HS-5 (cell line): ENCODE results near the gene SETD3.

Experiments
- DNase-seq: peaks from one replicate; pipeline ENCODE4 v3.0.0-alpha.2; 2012; ENCODE audit warnings: low read depth

The SETD3 gene

DNA sequence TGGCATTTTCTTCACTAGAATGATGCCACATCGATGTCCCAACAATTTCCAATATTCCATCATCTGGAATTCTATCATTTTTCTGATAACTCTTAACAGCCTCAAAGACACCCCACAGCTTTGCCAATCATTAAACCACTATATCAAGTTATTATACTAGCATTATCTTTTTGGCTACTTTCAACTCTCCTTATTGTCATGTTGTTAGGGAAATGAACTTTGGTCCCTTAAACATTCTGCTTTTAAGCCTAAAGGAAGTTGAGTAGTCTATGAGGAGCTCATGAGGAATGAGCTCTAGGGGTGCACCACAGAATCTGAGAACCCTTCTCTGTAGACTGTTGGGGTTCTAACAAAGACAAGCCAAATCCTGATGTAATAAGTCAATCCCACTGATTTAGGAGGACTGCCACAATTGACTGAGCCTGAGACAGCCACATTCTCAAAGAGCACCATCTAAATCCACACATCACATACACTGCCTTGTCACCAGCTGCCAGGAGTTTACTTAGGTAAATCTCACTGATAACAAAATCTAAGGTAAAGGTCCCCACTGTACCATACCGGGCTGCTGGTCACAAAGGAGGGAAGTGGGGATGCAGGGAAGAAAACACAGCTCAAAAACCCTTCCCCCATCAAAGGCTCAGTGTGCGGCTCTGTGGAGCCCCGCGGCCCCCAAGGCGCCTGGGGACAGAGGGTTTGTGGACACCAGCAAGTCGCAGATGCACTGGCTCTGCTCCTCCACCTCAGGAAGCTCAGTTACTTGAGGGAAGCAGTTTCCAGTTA, 58.2 kb downstream of the SETD3 start:
- no peak for DNase-seq

DNA sequence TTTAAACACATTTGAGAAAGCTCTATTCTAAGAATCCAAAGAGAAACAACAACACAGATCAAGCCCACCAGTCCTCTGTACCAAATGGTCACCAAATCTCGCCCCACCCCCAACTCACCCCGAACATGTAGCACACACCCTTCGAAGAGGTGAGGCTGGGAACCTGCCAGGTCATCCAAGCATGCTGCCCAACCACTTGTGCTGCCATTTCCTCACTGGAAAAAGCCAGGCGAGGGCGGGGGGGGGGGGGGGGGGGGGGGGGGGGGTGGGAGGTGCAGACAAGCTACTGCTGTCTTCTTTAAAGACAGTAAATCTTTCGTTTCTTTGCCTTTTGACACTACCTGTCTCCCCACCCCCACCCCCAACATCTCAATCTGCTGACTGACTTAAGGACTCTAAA, 59.9 kb downstream of the SETD3 start:
- no peak for DNase-seq

DNA sequence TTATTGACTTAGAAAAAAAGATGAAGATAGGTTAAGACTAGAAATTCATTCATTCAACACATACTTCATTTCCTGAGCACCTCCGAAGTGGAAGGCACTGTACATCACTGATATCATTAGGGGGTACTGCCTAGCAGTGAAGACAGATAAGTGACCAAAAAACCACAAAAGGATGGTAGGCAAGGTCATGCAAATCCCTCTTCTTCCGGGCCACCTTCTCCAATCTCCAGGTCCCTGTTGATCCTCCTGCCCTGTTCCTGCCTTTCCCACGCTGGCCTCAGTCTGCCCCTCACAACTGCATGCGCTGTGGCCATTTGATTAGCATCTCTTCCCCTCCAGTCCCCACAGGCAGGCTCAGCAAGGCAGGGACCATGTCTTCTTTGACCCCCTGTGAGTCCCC, 60.8 kb downstream of the SETD3 start:
- DNase-seq = no peak

DNA sequence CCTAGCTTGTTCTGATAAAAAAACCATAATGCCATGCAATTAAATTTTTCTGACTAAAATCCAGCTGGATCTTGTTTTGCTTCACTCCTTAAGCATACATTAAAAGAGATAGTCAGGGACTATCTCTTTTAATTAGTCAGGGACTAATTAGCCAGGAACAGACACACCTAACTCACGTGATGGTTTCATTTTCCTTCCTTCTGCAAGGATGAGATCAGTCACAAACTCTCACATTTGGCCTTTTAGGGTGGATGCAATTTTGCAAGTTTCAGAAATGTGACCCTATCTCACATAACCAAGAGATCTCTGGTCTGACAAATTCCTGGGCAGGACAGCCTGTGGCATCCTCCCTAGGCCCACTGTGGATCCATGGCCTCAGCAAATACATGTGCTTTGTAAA, 62.4 kb downstream of the SETD3 start:
- DNase-seq = no peak

- no peak for DNase-seq
Measured at GRCh38 chr14:99416909-99417308, 63.8 kb downstream of the SETD3 start.

GRCh38 chr14:99415496-99416281, 65.0 kb downstream of the SETD3 start:
- DNase-seq = peak; percentile 48

GRCh38 chr14:99413911-99414310, 66.7 kb downstream of the SETD3 start:
- no peak for DNase-seq

- no peak for DNase-seq
Measured at GRCh38 chr14:99413172-99413571, 67.5 kb downstream of the SETD3 start.

GRCh38 chr14:99412117-99413061, 68.3 kb downstream of the SETD3 start:
- no peak for DNase-seq

DNA sequence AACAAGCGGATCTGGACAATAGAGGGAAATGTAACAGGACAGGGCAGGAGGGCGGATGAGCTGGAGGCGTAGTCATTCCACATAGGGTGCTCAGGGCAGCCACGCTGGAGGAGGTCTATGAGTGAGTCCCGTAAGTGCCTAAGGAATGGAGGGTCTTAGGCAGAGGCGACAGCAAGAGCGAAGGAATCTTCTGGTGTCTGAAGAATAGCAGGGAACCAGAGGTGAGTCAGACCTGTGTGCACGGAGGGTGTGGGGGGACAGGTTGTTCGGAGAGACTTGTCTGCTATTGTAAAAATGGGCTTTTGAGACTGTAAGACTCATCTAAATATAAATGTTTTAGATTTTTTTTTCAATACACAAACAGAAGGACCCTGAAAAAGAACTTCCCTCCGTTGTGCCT, 70.6 kb downstream of the SETD3 start:
- DNase-seq = no peak

DNA sequence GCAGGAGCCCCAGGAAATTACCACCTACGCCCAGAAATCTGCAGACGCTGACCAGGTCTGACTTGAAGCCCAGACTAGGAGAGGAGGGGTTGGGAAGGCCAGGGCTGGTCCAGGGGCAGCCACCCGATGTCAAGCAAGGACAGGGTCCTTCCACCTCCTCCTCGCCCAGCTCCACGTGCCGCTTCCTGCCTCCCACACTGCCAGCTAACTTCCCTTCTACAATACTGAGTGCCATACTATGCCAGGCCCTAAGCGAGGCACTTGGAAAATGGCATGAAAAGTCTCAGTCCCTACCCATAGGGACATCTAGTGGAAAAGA, 71.7 kb downstream of the SETD3 start:
- DNase-seq = no peak

DNA sequence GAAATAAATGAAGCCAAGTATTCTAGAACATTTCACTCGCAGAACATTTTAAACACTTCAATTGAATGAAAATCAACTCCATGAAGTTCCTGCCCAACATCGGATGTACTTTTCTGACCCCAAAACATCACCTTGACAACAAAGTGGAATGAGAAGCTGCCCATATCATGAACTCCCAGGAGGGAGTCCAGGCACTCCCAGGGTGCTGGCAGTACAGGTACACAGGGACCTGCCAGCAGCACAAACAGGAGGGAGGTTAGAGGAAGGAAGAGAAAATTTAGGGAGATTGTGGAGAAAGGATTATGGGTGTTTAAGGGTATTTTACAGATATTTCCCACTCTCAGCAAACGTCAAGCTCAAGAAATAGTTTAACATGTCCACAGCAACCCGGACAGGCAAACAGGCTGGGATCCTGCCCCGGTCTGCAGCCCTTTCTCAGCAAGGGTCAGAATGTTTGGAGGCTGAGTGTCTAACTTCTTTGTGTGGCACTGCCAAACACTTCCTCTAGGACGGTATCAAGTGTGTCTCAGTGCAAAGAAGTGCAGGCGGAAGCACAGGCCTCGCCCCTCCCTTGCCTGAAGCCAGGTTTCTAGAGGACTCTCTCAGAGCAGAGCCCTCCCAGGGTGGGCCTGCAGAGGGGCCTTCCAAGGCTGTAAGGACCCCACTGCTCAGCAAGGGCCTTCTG, 72.2 kb downstream of the SETD3 start:
- DNase-seq = no peak

DNA sequence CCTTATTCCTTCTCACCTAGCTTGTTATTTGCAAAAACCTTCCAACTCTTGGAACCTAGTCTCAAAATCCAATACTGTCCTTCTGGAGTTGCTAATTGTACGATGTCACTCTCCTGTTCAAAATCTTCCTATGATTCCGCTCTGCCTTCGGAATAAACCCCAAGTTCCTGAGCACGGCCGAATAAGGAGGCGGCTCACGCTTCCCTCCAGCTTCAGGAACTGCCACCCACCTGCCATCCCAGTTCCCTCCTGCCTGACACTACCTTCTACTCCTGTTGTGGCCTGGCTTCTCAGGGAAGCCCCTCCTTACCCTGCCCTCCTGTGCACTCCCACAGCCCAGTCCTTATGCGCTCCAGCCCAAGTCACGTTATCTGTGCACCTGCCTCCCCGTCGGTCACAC, 73.2 kb downstream of the SETD3 start:
- no peak for DNase-seq

GRCh38 chr14:99402950-99403349, 77.7 kb downstream of the SETD3 start:
- no peak for DNase-seq

DNA sequence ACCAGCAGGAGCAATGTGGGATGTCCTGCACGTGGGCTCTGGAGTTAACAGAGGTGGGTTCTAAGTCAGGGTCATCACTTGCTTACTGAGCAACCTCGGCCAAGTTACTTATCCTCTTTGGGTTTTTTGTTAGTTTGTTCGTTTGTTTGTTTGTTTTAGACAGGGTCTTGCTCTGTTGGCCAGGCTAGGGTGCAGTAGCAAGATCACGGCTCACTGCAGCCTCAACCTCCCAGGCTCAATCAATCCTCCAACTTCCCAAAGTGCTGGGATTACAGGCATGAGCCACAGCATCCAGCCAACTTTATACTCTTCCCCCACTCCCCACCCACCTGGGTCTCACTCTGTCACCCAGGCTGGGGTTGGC, 78.4 kb downstream of the SETD3 start:
- DNase-seq = no peak

GRCh38 chr14:99401621-99402284, 78.9 kb downstream of the SETD3 start:
- no peak for DNase-seq

- DNase-seq = no peak
Measured at GRCh38 chr14:99401211-99401610, 79.4 kb downstream of the SETD3 start.

GRCh38 chr14:99397698-99398097, 83.0 kb downstream of the SETD3 start:
- no peak for DNase-seq

- peak; percentile 3 for DNase-seq
Measured at GRCh38 chr14:99395909-99396530, 84.6 kb downstream of the SETD3 start.

- no peak for DNase-seq
Measured at GRCh38 chr14:99394602-99395156, 86.0 kb downstream of the SETD3 start.
